GM12878 (cell line): ENCODE results near the gene HECTD4. TPM values are rescaled to one million over a fixed set of nuclear protein-coding genes. Genes with fewer than 3 reads are reported as not detected.

Experiments used
- ATAC-seq: fragments of 200-7000 bp; cut with Tn5 transposase; 3 replicates; pipeline ENCODE4 v1.9.1; 2020; ENCODE audit warnings: mild to moderate bottlenecking, moderate library complexity
- BruUV-seq: library from RNA; stranded (reverse); fragments of 400-500 nt; replicated peaks from 2 replicates; lab custom pipeline; 2021; lab: Mats Ljungman, UMichigan
- CTCF ChIA-PET: fragments of 300-600 bp; sonication (Branson Sonifier 250); formaldehyde crosslinking; extraction: SDS; loops from one replicate; lab custom pipeline; 2021; ENCODE audit warnings: inconsistent platforms; lab: Yijun Ruan, JAX
- POLR2A ChIA-PET: fragments of 350-600 bp; formaldehyde crosslinking; extraction: SDS; loops from one replicate; lab custom pipeline; 2021; ENCODE audit warnings: inconsistent platforms; lab: Charles Lee
- RAD21 ChIA-PET: fragments of 300-600 bp; sonication (Branson Sonifier 250); formaldehyde crosslinking; loops from one replicate; lab custom pipeline; 2023; ENCODE audit warnings: antibody characterized with exemption; ENCODE audit not compliant: unreplicated experiment; lab: Charles Lee
- SMC1A ChIA-PET: fragments of 300-600 bp; sonication (Branson Sonifier 250); formaldehyde crosslinking; loops from one replicate; lab custom pipeline; 2023; ENCODE audit not compliant: unreplicated experiment, uncharacterized antibody; lab: Charles Lee
- DNase-seq: peaks from one replicate; pipeline ENCODE4 v3.0.0-alpha.2; 2011; ENCODE audit warnings: low read depth, low spot score
- FAIRE-seq: peaks from 3 replicates; lab custom pipeline; 2011; peaks lifted over from hg19 to GRCh38; lab: Jason Lieb, UNC
- H2AFZ ChIP-seq: 2 replicates; pipeline ENCODE4 v1.6.0; 2011; ENCODE audit warnings: low read depth, low read length, control low read depth; ENCODE audit not compliant: control insufficient read depth
- H3K27ac ChIP-seq: 2 replicates; pipeline ENCODE4 v1.5.1; 2011; ENCODE audit warnings: control low read depth; ENCODE audit not compliant: control insufficient read depth, insufficient read depth
- H3K27me3 ChIP-seq, 2 experiments: replicated peaks in 1 of 2; 2 replicates each; pipeline versions ENCODE4 v1.6.0 to v1.6.1; 2011; ENCODE audit warnings: low read length in 1 of 2; ENCODE audit not compliant: control insufficient read depth in 2 of 2, insufficient read depth in 2 of 2
- H3K36me3 ChIP-seq, 2 experiments: 2 replicates each; pipeline ENCODE4 v1.5.1; 2011; ENCODE audit warnings: low read length in 1 of 2; ENCODE audit not compliant: control insufficient read depth in 2 of 2, insufficient read depth in 2 of 2
- H3K4me1 ChIP-seq: 2 replicates; pipeline ENCODE4 v1.6.1; 2011; ENCODE audit warnings: mild to moderate bottlenecking, low read length, moderate library complexity, mixed read lengths; ENCODE audit not compliant: control insufficient read depth, insufficient read depth
- H3K4me2 ChIP-seq: 2 replicates; pipeline ENCODE4 v1.6.0; 2011; ENCODE audit warnings: control low read depth; ENCODE audit not compliant: control insufficient read depth, insufficient read depth
- H3K4me3 ChIP-seq: fragments of 200-600 bp; sonication (generic); 2 replicates; pipeline ENCODE4 v1.5.1; 2016
- H3K79me2 ChIP-seq: 2 replicates; pipeline ENCODE4 v1.6.0; 2011; ENCODE audit warnings: low read length; ENCODE audit not compliant: control insufficient read depth, insufficient read depth
- H3K9ac ChIP-seq: 2 replicates; pipeline ENCODE4 v1.8.0; 2011; ENCODE audit warnings: low read length, control low read depth, mixed read lengths; ENCODE audit not compliant: control insufficient read depth, insufficient read depth
- H3K9me3 ChIP-seq: replicated peaks from 3 replicates; pipeline ENCODE4 v1.5.1; 2011; ENCODE audit warnings: mild to moderate bottlenecking, low read length; ENCODE audit not compliant: control insufficient read depth, insufficient read depth
- H4K20me1 ChIP-seq: 2 replicates; pipeline ENCODE4 v1.6.0; 2011; ENCODE audit not compliant: control insufficient read depth, insufficient read depth
- CBFB ChIP-seq: IDR thresholded peaks from 2 replicates; pipeline ENCODE4 v1.6.1; 2016; ENCODE audit warnings: antibody characterized with exemption, low read depth
- IKZF2 ChIP-seq, 2 experiments: fragments of 450-650 bp; IDR thresholded peaks; 2 replicates each; pipeline ENCODE4 v1.6.1; 2017; ENCODE audit warnings: mild to moderate bottlenecking in 2 of 2, moderate library complexity in 2 of 2
- MAX ChIP-seq: IDR thresholded peaks from 2 replicates; pipeline ENCODE4 v1.6.1; 2012; ENCODE audit warnings: low read depth, low read length, improper control_type of control experiment
- MEF2B ChIP-seq: fragments of 450-650 bp; IDR thresholded peaks from 2 replicates; pipeline ENCODE4 v1.6.1; 2018; ENCODE audit warnings: mild to moderate bottlenecking, moderate library complexity; ENCODE audit not compliant: partially characterized antibody, poor library complexity, severe bottlenecking
- MTA2 ChIP-seq: fragments of 450-650 bp; IDR thresholded peaks from 2 replicates; pipeline ENCODE4 v1.6.1; 2016; ENCODE audit warnings: low read depth, mild to moderate bottlenecking, moderate library complexity
- MYC ChIP-seq: IDR thresholded peaks from 2 replicates; pipeline ENCODE4 v1.6.1; 2011; ENCODE audit warnings: mild to moderate bottlenecking, low read length, moderate library complexity, inconsistent platforms; ENCODE audit not compliant: insufficient read depth, insufficient replicate concordance, insufficient read length, severe bottlenecking
- NRF1 ChIP-seq: conservative IDR thresholded peaks from 2 replicates; pipeline ENCODE4 v1.6.1; 2011; ENCODE audit warnings: mild to moderate bottlenecking, low read depth, low read length, improper control_type of control experiment
- RUNX3 ChIP-seq: IDR thresholded peaks from 2 replicates; pipeline ENCODE4 v1.6.1; 2012; ENCODE audit warnings: low read length, inconsistent platforms
- TCF12 ChIP-seq: IDR thresholded peaks from 2 replicates; pipeline ENCODE4 v1.6.1; 2011; ENCODE audit warnings: low read depth, mild to moderate bottlenecking, low read length
- WRNIP1 ChIP-seq: IDR thresholded peaks from 2 replicates; pipeline ENCODE4 v1.6.1; 2011; ENCODE audit warnings: low read depth, low read length, improper control_type of control experiment, borderline replicate concordance
- WGBS: methylation state at CpG from one replicate; pipeline ENCODE4 v1.1.6; 2016; ENCODE audit warnings: low lambda C conversion rate; ENCODE audit not compliant: insufficient replicate concordance, insufficient coverage; ENCODE audit errors: missing lambda C conversion rate; 5-methylcytosine and 5-hydroxymethylcytosine counted together
- in situ Hi-C: fragments of 300-500 bp; cut with MboI; formaldehyde crosslinking; loops from 9 replicates; pipeline ENCODE4 v1.14.3; 2018; ENCODE audit warnings: mixed read lengths
- intact Hi-C: fragments of 100-400 bp; cut with micrococcal nuclease; formaldehyde crosslinking; loops from one replicate; pipeline ENCODE4 v1.14.2; 2022; ENCODE audit not compliant: unreplicated experiment
- polyA plus RNA-seq, 11 experiments: library from polyadenylated mRNA; depleted of rRNA in 4 of 11; unstranded in 6 of 11; stranded (reverse) in 5 of 11; fragments of >200 nt; fragmentation: Nextera tagmentation in 4 of 11; fragmentation: Illumina TruSeq in 1 of 11; extraction: Ambion mirVana in 4 of 11; extraction: Trizol in 1 of 11; gene quantifications; 1 replicate in 1 of 11; 2 replicates in 10 of 11; pipeline versions ENCODE4 v1.2.1 to v1.2.3, GENCODE V29; 2011 to 2016; ENCODE audit warnings: inconsistent platforms in 2 of 11, missing spikeins in 2 of 11, low read depth in 1 of 11
- total RNA-seq, 4 experiments: library from RNA; depleted of rRNA in 3 of 4; stranded (reverse); fragments of >200 nt in 3 of 4; fragmentation: Illumina TruSeq in 1 of 4; extraction: Trizol in 1 of 4; gene quantifications; 2 replicates each; pipeline versions ENCODE4 v1.2.1 to v1.2.3, GENCODE V29; 2013 to 2021
- TF ChIP-seq, protein P1 (sequence below): fragments of 450-650 bp; IDR thresholded peaks from 2 replicates; pipeline ENCODE4 v1.6.1; 2017; ENCODE audit warnings: mild to moderate bottlenecking

HECTD4 gene
- total and polyA plus RNA-seq, 10 of the 15 experiments (the other 5 are each of a cell fraction or from before 2014, with no cell fraction given) = 5.8 to 43.9 (median 17.9) TPM

- TF ChIP-seq MEF2B = peak; percentile 76
- peak; percentile 44; the same call in 1 of the 2 replicates for TF ChIP-seq CBFB
- peak; percentile 74 to 77 for TF ChIP-seq IKZF2 (IDR thresholded peaks at IDR 0.05)
- TF ChIP-seq WRNIP1 = no peak
- 0 out of 2 replicates have a peak, but pooled peaks have one; percentile 16 for TF ChIP-seq MTA2
- no peak for TF ChIP-seq NRF1
These were observed 198.8 kb downstream of the HECTD4 start (continued) for GRCh38 chr12:112183141-112184021.

- ATAC-seq = peak; percentile 27
- Histone ChIP-seq H3K27ac (peak overlapping the region; percentile 73; the same call in 1 of the 2 replicates), H3K4me3 (0 out of 2 replicates have a peak overlapping the region, but pooled peaks have one; percentile 1), H3K4me2 (no peak overlapping the region), H4K20me1 (no peaks in the 10 kb centered on the region), H3K79me2 (no peaks in the 10 kb centered on the region), H3K4me1 (peaks cover 17% of the 10 kb centered on the region), H3K9ac (no peak overlapping the region), H3K27me3 (no peaks in the 10 kb centered on the region), H3K36me3 (peaks cover 10 to 24% of the 10 kb centered on the region in 2 experiments; a peak in 3 of 4 replicates), H2AFZ (no peak overlapping the region), H3K9me3 (no peaks in the 10 kb centered on the region)
- WGBS = 93% methylated on average over 7 of the region's 7 CpGs
- intact Hi-C loops = loop anchor here (2.0 kb wide), 1 partner anchor 30 kb away; no protein-coding TSS in a partner anchor
- POLR2A ChIA-PET = interaction anchor here (0.7 to 1.3 kb wide), 3 partner anchors 9 to 120 kb away, joined by 3 to 4 read pairs (median 3); no protein-coding TSS in a partner anchor
- DNase-seq = no peak
- CTCF ChIA-PET = interaction anchor here (0.6 to 2.4 kb wide), 4 partner anchors 15 to 201 kb away, joined by 3 to 8 read pairs (median 4); no protein-coding TSS in a partner anchor
- SMC1A ChIA-PET = interaction anchor here (0.5 to 1.6 kb wide), 3 partner anchors 205 to 258 kb away, joined by 3 read pairs; no protein-coding TSS in a partner anchor
- RAD21 ChIA-PET = no interaction called here
- FAIRE-seq = peak; percentile 7
- BruUV-seq = TSS peak; percentile 31
- TF ChIP-seq, protein P1, sequence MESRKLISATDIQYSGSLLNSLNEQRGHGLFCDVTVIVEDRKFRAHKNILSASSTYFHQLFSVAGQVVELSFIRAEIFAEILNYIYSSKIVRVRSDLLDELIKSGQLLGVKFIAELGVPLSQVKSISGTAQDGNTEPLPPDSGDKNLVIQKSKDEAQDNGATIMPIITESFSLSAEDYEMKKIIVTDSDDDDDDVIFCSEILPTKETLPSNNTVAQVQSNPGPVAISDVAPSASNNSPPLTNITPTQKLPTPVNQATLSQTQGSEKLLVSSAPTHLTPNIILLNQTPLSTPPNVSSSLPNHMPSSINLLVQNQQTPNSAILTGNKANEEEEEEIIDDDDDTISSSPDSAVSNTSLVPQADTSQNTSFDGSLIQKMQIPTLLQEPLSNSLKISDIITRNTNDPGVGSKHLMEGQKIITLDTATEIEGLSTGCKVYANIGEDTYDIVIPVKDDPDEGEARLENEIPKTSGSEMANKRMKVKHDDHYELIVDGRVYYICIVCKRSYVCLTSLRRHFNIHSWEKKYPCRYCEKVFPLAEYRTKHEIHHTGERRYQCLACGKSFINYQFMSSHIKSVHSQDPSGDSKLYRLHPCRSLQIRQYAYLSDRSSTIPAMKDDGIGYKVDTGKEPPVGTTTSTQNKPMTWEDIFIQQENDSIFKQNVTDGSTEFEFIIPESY = peak; percentile 78; the same call in 1 of the 2 replicates
- no peak for TF ChIP-seq MYC
- TF ChIP-seq TCF12 = peak; percentile 74
- TF ChIP-seq RUNX3 = 0 out of 2 replicates have a peak, but pooled peaks have one; percentile 4
- no peak for TF ChIP-seq MAX
- in situ Hi-C loops = no loop called here
These were observed 199.7 kb downstream of the HECTD4 start for GRCh38 chr12:112182499-112182898.
